Activated CD8-positive, alpha-beta T cell treated with anti-CD3 and anti-CD28 coated beads, Interleukin-2, amount 10 ng/mL, durations not matched to agents 7 days and 5 days (primary cell): Measurements from ENCODE around the gene THSD7A. TPM values are rescaled to one million over a fixed set of nuclear protein-coding genes. Genes with fewer than 3 reads are reported as not detected.

ENCODE experiments used
- ATAC-seq: fragments of 150-1000 bp; cut with Tn5 transposase; one replicate; pipeline ENCODE4 v1.10.0; 2021; ENCODE audit warnings: moderate library complexity
- CTCF ChIA-PET: fragments of 350-600 bp; sonication (Branson Sonifier 250); formaldehyde crosslinking; loops from one replicate; lab custom pipeline; 2021; ENCODE audit warnings: antibody characterized with exemption; lab: Charles Lee
- POLR2A ChIA-PET: fragments of 350-600 bp; sonication (Branson Sonifier 250); formaldehyde crosslinking; loops from one replicate; lab custom pipeline; 2021; ENCODE audit warnings: antibody characterized with exemption; lab: Charles Lee
- DNase-seq: peaks from one replicate; pipeline ENCODE4 v3.0.0-alpha.2; 2020
- H3K27ac Mint-ChIP-seq: one replicate; pipeline ENCODE4 v1.8.0; 2021; ENCODE audit warnings: mild to moderate bottlenecking, mixed read lengths
- H3K27me3 Mint-ChIP-seq: one replicate; pipeline ENCODE4 v1.8.0; 2021; ENCODE audit warnings: low read depth, mixed read lengths
- H3K36me3 Mint-ChIP-seq: one replicate; pipeline ENCODE4 v1.8.0; 2021; ENCODE audit warnings: low read depth, mixed read lengths
- H3K4me1 Mint-ChIP-seq: one replicate; pipeline ENCODE4 v1.8.0; 2021; ENCODE audit warnings: low read depth, mixed read lengths
- H3K4me3 Mint-ChIP-seq: one replicate; pipeline ENCODE4 v1.8.0; 2021; ENCODE audit warnings: mild to moderate bottlenecking, mixed read lengths
- H3K9me3 Mint-ChIP-seq: one replicate; pipeline ENCODE4 v1.8.0; 2022; ENCODE audit warnings: mixed read lengths; ENCODE audit not compliant: insufficient read depth
- total RNA-seq, 2 experiments: library from RNA; stranded (reverse); gene quantifications; one replicate each; pipeline ENCODE4 v1.2.3, GENCODE V29; 2021

Gene THSD7A
- total RNA-seq, 2 experiments from 2014 or later, result not detected

GRCh38 chr7:11336432-11336831, 495.6 kb downstream of the THSD7A start:
- H3K4me1 Mint-ChIP-seq, result no peaks in the 10 kb centered on the region

GRCh38 chr7:11335947-11336346, 496.1 kb downstream of the THSD7A start:
- H3K4me3 Mint-ChIP-seq, result no peak overlapping the region
- H3K4me1 Mint-ChIP-seq, result no peaks in the 10 kb centered on the region
- H3K27ac Mint-ChIP-seq, result no peak overlapping the region
- no peaks in the 10 kb centered on the region for H3K36me3 Mint-ChIP-seq
- no peaks in the 10 kb centered on the region for H3K9me3 Mint-ChIP-seq
- DNase-seq, result no peak
- no peak for ATAC-seq
- ChIA-PET POLR2A (no interaction called here), CTCF (no interaction called here)
- peaks cover 3% of the 10 kb centered on the region for H3K27me3 Mint-ChIP-seq

More at GRCh38 chr7:11336432-11336831, 495.6 kb downstream of the THSD7A start:
- Mint-ChIP-seq H3K27me3 (peaks cover 3% of the 10 kb centered on the region), H3K4me3 (no peak overlapping the region), H3K36me3 (no peaks in the 10 kb centered on the region), H3K9me3 (no peaks in the 10 kb centered on the region), H3K27ac (no peak overlapping the region)
- ChIA-PET POLR2A (no interaction called here), CTCF (no interaction called here)
- ATAC-seq (no peak), DNase-seq (no peak)

- Mint-ChIP-seq H3K9me3 (no peaks in the 10 kb centered on the region), H3K27me3 (peaks cover 3% of the 10 kb centered on the region), H3K4me3 (no peak overlapping the region), H3K4me1 (no peaks in the 10 kb centered on the region), H3K27ac (no peak overlapping the region), H3K36me3 (no peaks in the 10 kb centered on the region)
- CTCF ChIA-PET, result no interaction called here
- DNase-seq, result no peak
- POLR2A ChIA-PET, result no interaction called here
- ATAC-seq, result no peak
Observed at GRCh38 chr7:11332865-11333228, 499.2 kb downstream of the THSD7A start.

GRCh38 chr7:11332186-11332864, 499.7 kb downstream of the THSD7A start:
- Mint-ChIP-seq H3K27me3 (peaks cover 3% of the 10 kb centered on the region), H3K36me3 (no peaks in the 10 kb centered on the region), H3K4me1 (no peaks in the 10 kb centered on the region), H3K4me3 (no peak overlapping the region), H3K9me3 (no peaks in the 10 kb centered on the region), H3K27ac (no peak overlapping the region)
- POLR2A ChIA-PET, result no interaction called here
- ATAC-seq (no peak), DNase-seq (no peak)
- CTCF ChIA-PET, result interaction anchor here (0.9 kb wide), 1 partner anchor 13 kb away, joined by 3 read pairs; no protein-coding TSS in a partner anchor

GRCh38 chr7:11331128-11332102, 500.6 kb downstream of the THSD7A start:
- Mint-ChIP-seq H3K9me3 (no peaks in the 10 kb centered on the region), H3K27me3 (peaks cover 3% of the 10 kb centered on the region), H3K36me3 (no peaks in the 10 kb centered on the region), H3K4me3 (no peak overlapping the region), H3K27ac (no peak overlapping the region), H3K4me1 (no peaks in the 10 kb centered on the region)
- no peak for ATAC-seq
- ChIA-PET POLR2A (no interaction called here), CTCF (interaction anchor here (0.8 to 0.9 kb wide), 2 partner anchors 14 to 442 kb away, joined by 3 read pairs; no protein-coding TSS in a partner anchor)
- no peak for DNase-seq

GRCh38 chr7:11330717-11331116, 501.3 kb downstream of the THSD7A start:
- no peak overlapping the region for H3K27ac Mint-ChIP-seq
- ChIA-PET POLR2A (no interaction called here), CTCF (interaction anchor here (0.8 kb wide), 1 partner anchor 442 kb away, joined by 3 read pairs; no protein-coding TSS in a partner anchor)
- no peak for DNase-seq
- H3K27me3 Mint-ChIP-seq, result peaks cover 3% of the 10 kb centered on the region
- H3K9me3 Mint-ChIP-seq, result no peaks in the 10 kb centered on the region
- H3K4me3 Mint-ChIP-seq, result no peak overlapping the region
- ATAC-seq, result no peak
- no peaks in the 10 kb centered on the region for H3K4me1 Mint-ChIP-seq
- H3K36me3 Mint-ChIP-seq, result no peaks in the 10 kb centered on the region

- DNase-seq (no peak), ATAC-seq (no peak)
- ChIA-PET CTCF (no interaction called here), POLR2A (no interaction called here)
- Mint-ChIP-seq H3K36me3 (no peaks in the 10 kb centered on the region), H3K4me1 (no peaks in the 10 kb centered on the region), H3K27me3 (peaks cover 2% of the 10 kb centered on the region), H3K9me3 (no peaks in the 10 kb centered on the region), H3K27ac (no peak overlapping the region), H3K4me3 (no peak overlapping the region)
Observed at GRCh38 chr7:11330208-11330607, 501.8 kb downstream of the THSD7A start.

GRCh38 chr7:11329626-11330025, 502.4 kb downstream of the THSD7A start:
- Mint-ChIP-seq H3K27ac (no peak overlapping the region), H3K27me3 (no peaks in the 10 kb centered on the region), H3K4me1 (no peaks in the 10 kb centered on the region), H3K36me3 (no peaks in the 10 kb centered on the region), H3K4me3 (no peak overlapping the region), H3K9me3 (no peaks in the 10 kb centered on the region)
- ChIA-PET POLR2A (no interaction called here), CTCF (no interaction called here)
- DNase-seq, result no peak
- no peak for ATAC-seq

GRCh38 chr7:11328309-11328708, 503.7 kb downstream of the THSD7A start:
- H3K36me3 Mint-ChIP-seq, result no peaks in the 10 kb centered on the region
- CTCF ChIA-PET, result no interaction called here
- no peaks in the 10 kb centered on the region for H3K27me3 Mint-ChIP-seq
- POLR2A ChIA-PET, result no interaction called here
- H3K4me1 Mint-ChIP-seq, result no peaks in the 10 kb centered on the region
- no peak for DNase-seq
- H3K9me3 Mint-ChIP-seq, result no peaks in the 10 kb centered on the region
- no peak overlapping the region for H3K27ac Mint-ChIP-seq
- ATAC-seq, result no peak
- no peak overlapping the region for H3K4me3 Mint-ChIP-seq

- Mint-ChIP-seq H3K36me3 (no peaks in the 10 kb centered on the region), H3K27me3 (no peaks in the 10 kb centered on the region), H3K27ac (no peak overlapping the region), H3K4me3 (no peak overlapping the region), H3K4me1 (no peaks in the 10 kb centered on the region), H3K9me3 (no peaks in the 10 kb centered on the region)
- ChIA-PET CTCF (no interaction called here), POLR2A (no interaction called here)
- no peak for DNase-seq
- ATAC-seq, result no peak
Observed at GRCh38 chr7:11327633-11328032, 504.4 kb downstream of the THSD7A start.
